Chondrocyte (in vitro differentiated cells): Measurements from ENCODE around the gene NADSYN1. TPM values are rescaled to one million over a fixed set of nuclear protein-coding genes. Genes with fewer than 3 reads are reported as not detected.

Experiments used
- DNase-seq: peaks from one replicate; pipeline ENCODE4 v3.0.0; 2021; ENCODE audit warnings: mixed read lengths, low spot score
- H3K27ac Mint-ChIP-seq: one replicate; pipeline ENCODE4 v1.8.0; 2021; ENCODE audit warnings: mild to moderate bottlenecking, moderate library complexity, mixed read lengths; ENCODE audit not compliant: unreplicated experiment
- H3K27me3 Mint-ChIP-seq: 2 replicates; pipeline ENCODE4 v1.8.0; 2021; ENCODE audit warnings: low read depth, mixed read lengths
- H3K36me3 Mint-ChIP-seq: 2 replicates; pipeline ENCODE4 v1.8.0; 2021; ENCODE audit warnings: low read depth, mixed read lengths
- H3K4me1 Mint-ChIP-seq: 2 replicates; pipeline ENCODE4 v1.8.0; 2021; ENCODE audit warnings: low read depth, mild to moderate bottlenecking, mixed read lengths
- H3K4me3 Mint-ChIP-seq: one replicate; pipeline ENCODE4 v1.8.0; 2021; ENCODE audit warnings: mild to moderate bottlenecking, moderate library complexity, mixed read lengths; ENCODE audit not compliant: unreplicated experiment
- H3K9me3 Mint-ChIP-seq: 2 replicates; pipeline ENCODE4 v1.8.0; 2021; ENCODE audit warnings: low read depth, mixed read lengths
- CTCF ChIP-seq: fragments of 200-600 bp; sonication (generic); IDR thresholded peaks from 2 replicates; pipeline ENCODE4 v1.5.0; 2021; ENCODE audit warnings: antibody characterized with exemption, mild to moderate bottlenecking, moderate library complexity
- total RNA-seq: library from RNA; stranded (reverse); gene quantifications from 3 replicates; pipeline ENCODE4 v1.2.1, GENCODE V29; 2021

Gene NADSYN1
- total RNA-seq, 1 donor from 2014 or later: 38.8 TPM

GRCh38 chr11:71502026-71502425 is 49.0 kb downstream of the NADSYN1 start:
- peaks cover 9% of the 10 kb centered on the region for H3K4me1 Mint-ChIP-seq
- no peak overlapping the region for H3K4me3 Mint-ChIP-seq
- H3K36me3 Mint-ChIP-seq: peaks cover 39% of the 10 kb centered on the region
- H3K9me3 Mint-ChIP-seq: peaks cover 4% of the 10 kb centered on the region
- no peak for TF ChIP-seq CTCF
- H3K27me3 Mint-ChIP-seq: no peaks in the 10 kb centered on the region
- H3K27ac Mint-ChIP-seq: no peak overlapping the region
- peak; percentile 65 for DNase-seq

DNA sequence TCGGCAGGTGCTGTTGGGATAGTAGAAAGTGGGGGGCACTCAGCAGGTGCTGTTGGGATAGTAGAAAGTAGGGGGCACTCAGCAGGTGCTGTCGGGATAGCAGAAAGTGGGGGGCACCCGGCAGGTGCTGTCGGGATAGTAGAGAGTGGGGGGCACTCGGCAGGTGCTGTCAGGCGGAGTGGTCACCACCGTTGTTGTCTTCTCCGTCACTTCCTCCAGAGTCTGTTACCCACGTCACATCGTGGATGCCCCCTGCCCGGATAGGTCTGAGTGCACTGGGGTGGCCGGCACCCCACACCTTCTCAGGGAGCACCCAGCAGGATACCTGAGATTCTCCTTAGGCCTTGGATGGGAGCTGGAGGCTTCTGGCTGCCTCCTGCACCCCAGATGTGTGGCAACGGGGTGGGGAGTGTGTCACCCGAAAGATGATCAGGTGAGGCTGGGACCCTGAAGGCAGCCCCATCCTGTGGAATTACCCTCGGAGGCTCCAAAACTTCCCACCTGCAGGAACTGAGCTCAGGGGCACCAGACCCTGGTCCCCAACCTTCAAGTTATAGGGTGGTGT is 50.0 kb downstream of the NADSYN1 start:
- peak; percentile 59 for DNase-seq
- peaks cover 34% of the 10 kb centered on the region for H3K36me3 Mint-ChIP-seq
- H3K27me3 Mint-ChIP-seq: no peaks in the 10 kb centered on the region
- no peak overlapping the region for H3K27ac Mint-ChIP-seq
- H3K4me3 Mint-ChIP-seq: no peak overlapping the region
- H3K9me3 Mint-ChIP-seq: peaks cover 10% of the 10 kb centered on the region
- TF ChIP-seq CTCF: no peak
- H3K4me1 Mint-ChIP-seq: peaks cover 9% of the 10 kb centered on the region

DNA sequence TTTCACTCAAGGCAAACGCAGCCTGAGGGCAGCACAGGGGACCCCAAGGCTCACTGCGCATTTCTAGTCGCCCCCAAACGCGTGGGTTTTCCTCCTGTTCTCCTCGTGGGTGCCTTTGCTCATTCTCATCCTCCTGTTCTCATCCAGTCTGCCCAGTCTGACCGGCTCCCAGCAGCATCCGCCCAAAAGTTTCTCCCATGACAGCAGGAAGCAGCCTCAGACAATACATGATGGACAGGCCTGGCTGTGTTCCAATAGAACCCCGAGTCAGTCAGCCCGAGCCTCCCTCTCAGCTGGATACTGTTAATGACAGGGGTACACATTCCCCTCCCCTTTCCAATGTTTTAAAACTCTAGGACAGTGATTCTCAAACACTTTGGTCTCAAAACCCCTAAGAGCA is 51.5 kb downstream of the NADSYN1 start:
- H3K27ac Mint-ChIP-seq: no peak overlapping the region

DNA sequence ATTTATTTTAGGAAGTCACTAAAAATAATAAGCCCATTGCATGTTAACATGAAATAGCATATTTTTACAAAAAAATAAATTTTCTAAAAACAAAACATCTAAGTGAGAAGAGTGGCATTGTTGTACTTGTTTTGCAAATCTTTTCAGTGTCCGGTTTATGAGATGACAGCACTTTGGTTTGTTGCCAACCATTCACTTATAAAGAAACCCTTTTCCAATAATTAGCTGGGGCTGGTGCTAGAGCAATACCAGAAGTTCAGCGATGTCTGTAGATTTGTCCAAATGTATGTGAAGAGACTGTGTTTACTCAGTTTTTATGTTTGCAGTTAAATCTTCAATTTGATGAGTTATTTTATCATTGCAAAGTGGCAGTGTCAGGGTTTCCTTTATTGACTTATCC is 52.0 kb downstream of the NADSYN1 start:
- Mint-ChIP-seq H3K9me3 (peaks cover 31% of the 10 kb centered on the region), H3K27me3 (no peaks in the 10 kb centered on the region), H3K4me1 (peaks cover 9% of the 10 kb centered on the region), H3K4me3 (no peak overlapping the region), H3K36me3 (peaks cover 31% of the 10 kb centered on the region), H3K27ac (no peak overlapping the region)
- no peak for TF ChIP-seq CTCF
- no peak for DNase-seq

More for the DNA sequence above, 51.5 kb downstream of the NADSYN1 start:
- Mint-ChIP-seq H3K36me3 (peaks cover 28% of the 10 kb centered on the region), H3K4me3 (no peak overlapping the region), H3K27me3 (no peaks in the 10 kb centered on the region), H3K9me3 (peaks cover 26% of the 10 kb centered on the region), H3K4me1 (peaks cover 9% of the 10 kb centered on the region)
- DNase-seq: peak; percentile 53
- TF ChIP-seq CTCF: no peak

DNA sequence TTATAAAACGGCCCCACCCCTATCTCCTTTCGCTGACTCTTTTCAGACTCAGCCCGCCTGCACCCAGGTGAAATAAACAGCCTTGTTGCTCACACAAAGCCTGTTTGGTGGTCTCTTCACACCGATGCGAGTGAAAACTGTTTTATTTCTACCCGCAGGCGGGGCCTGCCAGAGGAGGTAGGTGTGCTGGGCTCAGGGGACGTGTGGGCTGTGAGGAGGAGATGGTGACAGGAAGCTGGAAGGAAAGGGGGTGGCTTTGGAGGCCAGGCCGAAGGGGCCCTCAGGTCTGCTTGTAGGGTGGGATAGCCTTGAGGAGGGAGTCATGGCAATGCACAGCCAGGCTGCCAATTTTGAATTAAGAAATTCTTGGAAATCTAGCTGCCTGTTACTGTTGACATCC is 52.8 kb downstream of the NADSYN1 start:
- Mint-ChIP-seq H3K27me3 (no peaks in the 10 kb centered on the region), H3K4me3 (no peak overlapping the region), H3K9me3 (peaks cover 37% of the 10 kb centered on the region), H3K36me3 (peaks cover 25% of the 10 kb centered on the region), H3K27ac (no peak overlapping the region), H3K4me1 (peaks cover 2% of the 10 kb centered on the region)
- peak; percentile 33 for DNase-seq
- TF ChIP-seq CTCF: no peak
